ENCODE data around the gene POU2F1.

The POU2F1 gene

DNA sequence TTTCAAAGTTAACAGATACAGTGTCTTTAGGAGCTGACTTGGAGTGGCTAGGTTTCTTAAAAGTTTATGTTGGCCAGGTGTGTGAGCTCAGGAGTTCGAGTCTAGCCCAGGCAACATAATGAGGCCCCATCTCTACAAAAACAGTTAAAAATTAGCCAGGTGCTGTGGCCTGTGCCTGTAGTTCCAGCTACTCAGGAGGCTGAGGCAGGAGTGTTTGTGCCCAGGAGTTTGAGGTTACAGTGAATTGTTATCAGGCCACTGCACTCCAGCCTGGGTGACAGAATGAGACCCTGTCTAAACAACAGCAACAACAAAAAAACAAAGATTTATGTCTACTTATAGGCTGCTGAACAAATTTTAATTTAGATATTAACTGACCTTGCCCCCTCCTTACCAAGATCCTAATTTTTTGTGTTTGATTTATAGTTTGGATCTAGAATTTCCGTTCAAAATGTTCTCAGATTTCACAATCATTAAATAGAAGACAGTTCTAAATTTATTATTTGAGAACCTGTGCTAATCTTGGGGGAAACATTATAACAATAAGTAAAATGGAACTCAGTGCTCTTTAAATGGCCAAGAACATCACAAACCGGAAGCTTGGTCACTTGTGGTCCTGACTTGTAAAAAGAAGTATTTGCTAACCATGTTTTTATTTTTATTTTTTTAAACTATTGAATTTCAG lies 67.8 kb downstream of the POU2F1 start:
- no peak for DNase-seq (ENCODE audit: low read depth)
- in situ Hi-C loops (cut with HindIII; ENCODE audit: low sequenced_read_pairs) = no loop called here
- TF ChIP-seq, protein P1, sequence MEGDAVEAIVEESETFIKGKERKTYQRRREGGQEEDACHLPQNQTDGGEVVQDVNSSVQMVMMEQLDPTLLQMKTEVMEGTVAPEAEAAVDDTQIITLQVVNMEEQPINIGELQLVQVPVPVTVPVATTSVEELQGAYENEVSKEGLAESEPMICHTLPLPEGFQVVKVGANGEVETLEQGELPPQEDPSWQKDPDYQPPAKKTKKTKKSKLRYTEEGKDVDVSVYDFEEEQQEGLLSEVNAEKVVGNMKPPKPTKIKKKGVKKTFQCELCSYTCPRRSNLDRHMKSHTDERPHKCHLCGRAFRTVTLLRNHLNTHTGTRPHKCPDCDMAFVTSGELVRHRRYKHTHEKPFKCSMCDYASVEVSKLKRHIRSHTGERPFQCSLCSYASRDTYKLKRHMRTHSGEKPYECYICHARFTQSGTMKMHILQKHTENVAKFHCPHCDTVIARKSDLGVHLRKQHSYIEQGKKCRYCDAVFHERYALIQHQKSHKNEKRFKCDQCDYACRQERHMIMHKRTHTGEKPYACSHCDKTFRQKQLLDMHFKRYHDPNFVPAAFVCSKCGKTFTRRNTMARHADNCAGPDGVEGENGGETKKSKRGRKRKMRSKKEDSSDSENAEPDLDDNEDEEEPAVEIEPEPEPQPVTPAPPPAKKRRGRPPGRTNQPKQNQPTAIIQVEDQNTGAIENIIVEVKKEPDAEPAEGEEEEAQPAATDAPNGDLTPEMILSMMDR (IDR thresholded peaks at IDR 0.05; ENCODE audit: low read depth, low read length, missing control alignments) = no peak
- no peak overlapping the region for H3K4me3 ChIP-seq (ENCODE audit: low read depth, low read length)

DNA sequence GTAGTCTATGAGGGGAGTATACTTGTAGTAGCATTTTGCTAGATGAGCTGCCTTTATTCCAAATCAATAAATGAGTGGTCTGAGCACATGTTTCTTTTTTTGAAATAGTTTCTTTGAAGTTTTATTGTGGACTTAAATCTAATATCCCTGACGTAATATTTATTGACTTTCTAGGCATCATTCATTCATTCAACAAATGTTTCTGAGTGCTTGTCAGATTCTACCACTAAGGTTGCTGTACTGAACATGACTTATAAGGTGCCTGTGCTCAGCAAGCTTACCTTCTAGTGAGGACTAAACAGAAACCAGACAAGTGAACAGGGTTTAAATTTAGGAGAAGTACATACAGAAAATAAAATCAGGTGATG lies 68.4 kb downstream of the POU2F1 start:
- TF ChIP-seq, protein P1 (IDR thresholded peaks at IDR 0.05; ENCODE audit: low read depth, low read length, missing control alignments) = no peak
- in situ Hi-C loops (cut with HindIII; ENCODE audit: low sequenced_read_pairs) = no loop called here
- H3K4me3 ChIP-seq (ENCODE audit: low read depth, low read length) = no peak overlapping the region
- DNase-seq (ENCODE audit: low read depth) = no peak

DNA sequence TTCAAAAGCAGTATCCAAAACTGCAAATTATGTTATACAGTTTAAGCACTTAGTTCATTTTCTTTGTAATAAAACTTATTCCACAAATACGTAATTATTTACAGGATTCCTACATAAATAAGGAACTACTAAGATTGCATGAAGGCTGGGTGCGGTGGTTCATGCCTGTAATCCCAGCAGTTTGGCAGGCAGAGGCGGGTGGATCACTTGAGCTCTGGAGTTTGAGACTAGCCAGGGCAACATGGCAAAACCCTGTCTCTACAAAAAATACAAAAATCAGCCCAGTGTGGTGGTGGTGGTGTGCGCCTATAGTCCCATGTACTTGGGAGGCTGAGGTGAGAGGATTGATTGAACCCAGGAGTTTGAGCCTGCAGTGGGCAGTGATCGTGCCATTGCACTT lies 69.3 kb downstream of the POU2F1 start:
- no peak for DNase-seq (ENCODE audit: low read depth)
- H3K4me3 ChIP-seq (ENCODE audit: low read depth, low read length) = no peak overlapping the region
- in situ Hi-C loops (cut with HindIII; ENCODE audit: low sequenced_read_pairs) = no loop called here
- TF ChIP-seq, protein P1 (IDR thresholded peaks at IDR 0.05; ENCODE audit: low read depth, low read length, missing control alignments) = no peak

DNA sequence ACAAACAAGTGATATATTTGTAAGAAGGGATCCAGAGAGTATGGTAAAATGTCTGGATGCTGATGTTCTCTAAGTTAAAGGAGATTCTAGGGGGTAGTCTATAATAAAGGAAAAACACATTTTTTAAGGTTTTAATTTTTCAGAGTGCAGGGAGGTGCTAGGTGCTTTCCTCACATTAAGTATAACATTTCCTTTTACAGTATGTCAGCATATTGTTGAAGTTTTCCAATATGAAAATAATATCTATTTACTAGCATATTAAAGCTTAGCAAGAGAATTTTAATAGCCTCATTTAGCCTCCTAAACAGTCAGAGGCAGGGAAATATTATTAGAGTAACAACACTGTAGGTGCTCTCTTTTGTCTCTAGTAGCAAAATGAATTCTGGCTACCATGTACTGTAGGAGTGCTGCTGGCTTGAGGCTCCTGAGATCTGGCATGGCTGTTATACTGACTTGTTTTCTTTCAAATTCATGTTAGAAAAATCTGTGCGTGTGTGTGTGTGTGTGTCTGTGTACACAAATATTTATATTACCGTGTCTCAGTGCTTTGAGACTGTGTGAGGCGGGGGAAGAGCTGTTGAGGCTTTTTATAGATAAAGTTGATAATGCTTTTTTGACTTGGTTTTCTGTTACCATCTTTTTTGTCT lies 71.0 kb downstream of the POU2F1 start:
- TF ChIP-seq, protein P1 (IDR thresholded peaks at IDR 0.05; ENCODE audit: low read depth, low read length, missing control alignments) = no peak
- DNase-seq (ENCODE audit: low read depth) = no peak
- in situ Hi-C loops (cut with HindIII; ENCODE audit: low sequenced_read_pairs) = no loop called here
- no peak overlapping the region for H3K4me3 ChIP-seq (ENCODE audit: low read depth, low read length)

DNA sequence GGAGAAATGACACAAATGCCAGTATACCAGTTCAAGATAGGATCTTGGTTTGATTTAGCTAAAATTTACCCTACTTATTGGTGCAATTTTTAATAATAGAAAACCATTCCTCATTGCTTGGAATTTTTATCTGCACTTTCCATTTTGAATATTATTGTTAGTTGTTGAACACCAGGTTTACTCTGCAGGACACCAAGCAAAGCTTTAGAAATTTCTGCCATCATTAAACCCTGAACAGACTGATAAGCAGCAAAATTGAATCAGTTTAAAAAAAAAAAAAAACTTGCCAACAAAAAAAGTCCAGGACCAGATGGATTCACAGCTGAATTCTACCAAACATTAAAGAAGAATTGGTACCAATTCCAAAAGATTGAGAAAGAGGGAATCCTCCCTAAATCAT lies 71.5 kb downstream of the POU2F1 start:
- DNase-seq (ENCODE audit: low read depth) = no peak
- H3K4me3 ChIP-seq (ENCODE audit: low read depth, low read length) = no peak overlapping the region
- TF ChIP-seq, protein P1 (IDR thresholded peaks at IDR 0.05; ENCODE audit: low read depth, low read length, missing control alignments) = no peak
- in situ Hi-C loops (cut with HindIII; ENCODE audit: low sequenced_read_pairs) = no loop called here

DNA sequence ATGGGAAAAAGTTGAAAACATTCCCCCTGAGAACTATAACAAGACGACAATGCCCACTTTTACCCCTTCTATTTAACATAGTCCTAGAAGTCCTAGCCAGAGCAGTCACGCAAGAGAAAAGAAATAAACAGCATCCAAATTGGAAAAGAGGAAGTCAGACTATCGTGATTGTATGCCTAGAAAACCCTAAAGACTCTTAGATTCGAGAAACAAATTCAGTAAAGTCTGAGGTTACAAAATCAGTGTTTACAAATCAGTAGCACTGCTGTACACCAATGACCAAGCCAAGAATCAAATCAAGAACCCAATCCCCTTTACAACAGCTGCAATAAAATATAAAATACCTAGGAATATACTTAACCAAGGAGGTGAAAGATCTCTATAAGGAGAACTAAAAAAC lies 72.4 kb downstream of the POU2F1 start:
- in situ Hi-C loops (cut with HindIII; ENCODE audit: low sequenced_read_pairs) = no loop called here
- DNase-seq (ENCODE audit: low read depth) = no peak
- no peak overlapping the region for H3K4me3 ChIP-seq (ENCODE audit: low read depth, low read length)
- TF ChIP-seq, protein P1 (IDR thresholded peaks at IDR 0.05; ENCODE audit: low read depth, low read length, missing control alignments) = no peak

All from astrocyte of the cerebellum (primary cell).